Measurements from ENCODE around the gene NRCAM. TPM values are rescaled to one million over a fixed set of nuclear protein-coding genes. Genes with fewer than 3 reads are reported as not detected.

Gene NRCAM
- total RNA-seq, 4 donors from 2014 or later = 10.1 to 19.5 (median 13.0) TPM

DNA sequence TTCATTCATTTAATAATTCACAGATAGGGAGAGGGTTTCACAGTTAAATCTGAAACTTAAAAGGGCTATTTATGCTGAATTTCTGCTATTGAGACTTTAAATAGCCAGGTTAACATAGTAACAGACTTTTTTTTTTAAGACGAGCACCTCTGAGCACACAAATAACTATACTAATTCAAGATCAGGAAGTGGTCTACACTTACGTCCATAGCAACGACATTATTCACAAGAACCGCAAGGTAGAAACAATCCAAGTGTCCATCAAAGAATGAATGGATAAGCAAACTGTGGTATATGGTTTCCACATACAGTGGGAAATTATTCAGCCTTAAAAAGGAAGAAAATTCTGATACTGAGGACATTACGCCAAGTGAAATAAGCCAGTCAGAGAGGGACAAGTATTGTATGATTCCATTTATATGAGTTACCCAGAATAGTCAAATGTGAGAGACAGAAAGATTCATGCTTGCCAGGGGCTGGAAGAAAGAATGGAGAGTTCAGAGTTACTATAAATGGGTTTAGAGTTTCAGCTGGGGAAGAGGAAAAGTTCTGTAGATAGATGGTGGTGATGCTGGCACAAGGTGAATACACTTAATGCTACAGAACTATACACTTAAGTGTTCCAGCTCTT, 185.7 kb downstream of the NRCAM start:
- DNase-seq = no peak
- WGBS, 2 donors = 80 to 85% methylated on average over 5 of the region's 5 CpGs
- Histone ChIP-seq H3K27me3 (no peaks in the 10 kb centered on the region), H3K27ac (no peak overlapping the region), H3K36me3 (no peaks in the 10 kb centered on the region), H3K9me3 (no peaks in the 10 kb centered on the region), H3K4me3 (replicated peaks in 1 of 3) (no peak overlapping the region), H3K4me1 (no peaks in the 10 kb centered on the region)
- TF ChIP-seq POLR2A (IDR thresholded peaks at IDR 0.05) = no peak
- no peak for TF ChIP-seq CTCF (IDR thresholded peaks at IDR 0.05)
- intact Hi-C loops (cut with DNase I) = no loop called here

- Histone ChIP-seq H3K27me3 (no peaks in the 10 kb centered on the region), H3K36me3 (no peaks in the 10 kb centered on the region), H3K27ac (no peak overlapping the region), H3K9me3 (no peaks in the 10 kb centered on the region), H3K4me3 (replicated peaks in 1 of 3) (no peak overlapping the region), H3K4me1 (no peaks in the 10 kb centered on the region)
- 77 to 80% methylated on average over 6 of the region's 6 CpGs for WGBS, 2 donors
- TF ChIP-seq POLR2A (IDR thresholded peaks at IDR 0.05) = no peak
- TF ChIP-seq CTCF (IDR thresholded peaks at IDR 0.05) = no peak
- intact Hi-C loops (cut with DNase I) = no loop called here
- DNase-seq = no peak
Observed at GRCh38 chr7:108268200-108268820, 187.9 kb downstream of the NRCAM start.

DNA sequence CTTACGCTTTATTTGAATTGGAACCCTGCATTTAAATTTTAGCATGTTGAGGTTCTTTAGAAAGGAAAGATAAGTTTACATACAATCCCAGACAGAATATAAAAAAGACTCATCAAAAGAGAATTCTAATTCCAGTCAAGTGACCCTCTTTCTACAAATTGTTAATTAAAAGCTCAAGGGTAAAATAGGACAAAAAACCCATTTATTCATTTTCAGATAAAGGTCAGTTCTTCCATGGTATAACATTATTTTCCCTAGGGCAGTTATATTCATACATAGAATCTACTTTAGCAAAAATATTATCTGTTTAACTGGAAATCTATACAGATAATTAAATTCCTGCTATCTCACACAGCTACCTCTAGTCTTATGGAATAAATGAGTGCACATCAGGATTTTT, 188.6 kb downstream of the NRCAM start:
- no peaks in the 10 kb centered on the region for H3K9me3 ChIP-seq
- no peaks in the 10 kb centered on the region for H3K27me3 ChIP-seq
- no peak for TF ChIP-seq CTCF (IDR thresholded peaks at IDR 0.05)
- no peak for TF ChIP-seq POLR2A (IDR thresholded peaks at IDR 0.05)
- H3K36me3 ChIP-seq = no peaks in the 10 kb centered on the region
- H3K4me3 ChIP-seq (replicated peaks in 1 of 3) = no peak overlapping the region
- H3K4me1 ChIP-seq = no peaks in the 10 kb centered on the region
- no peak for DNase-seq
- 96 to 100% methylated on average over 1 of the region's 1 CpG for WGBS, 2 donors
- no peak overlapping the region for H3K27ac ChIP-seq
- intact Hi-C loops (cut with DNase I) = no loop called here

GRCh38 chr7:108266491-108266890, 189.7 kb downstream of the NRCAM start:
- no peaks in the 10 kb centered on the region for H3K9me3 ChIP-seq
- DNase-seq = no peak
- no peak overlapping the region for H3K4me3 ChIP-seq (replicated peaks in 1 of 3)
- no peak overlapping the region for H3K27ac ChIP-seq
- H3K27me3 ChIP-seq = no peaks in the 10 kb centered on the region
- H3K4me1 ChIP-seq = no peaks in the 10 kb centered on the region
- no peak for TF ChIP-seq CTCF (IDR thresholded peaks at IDR 0.05)
- no peak for TF ChIP-seq POLR2A (IDR thresholded peaks at IDR 0.05)
- no peaks in the 10 kb centered on the region for H3K36me3 ChIP-seq
- WGBS, 2 donors = 74 to 79% methylated on average over 3 of the region's 3 CpGs
- intact Hi-C loops (cut with DNase I) = no loop called here

- Histone ChIP-seq H3K27ac (no peak overlapping the region), H3K36me3 (no peaks in the 10 kb centered on the region), H3K4me3 (replicated peaks in 1 of 3) (no peak overlapping the region), H3K4me1 (no peaks in the 10 kb centered on the region), H3K9me3 (no peaks in the 10 kb centered on the region), H3K27me3 (no peaks in the 10 kb centered on the region)
- DNase-seq = no peak
- intact Hi-C loops (cut with DNase I) = no loop called here
- TF ChIP-seq POLR2A (IDR thresholded peaks at IDR 0.05) (no peak), CTCF (IDR thresholded peaks at IDR 0.05) (no peak)
Observed at GRCh38 chr7:108266035-108266434, 190.2 kb downstream of the NRCAM start.
